Uterus (tissue), 4 donors: Measurements from ENCODE around the gene MOB4. TPM values are rescaled to one million over a fixed set of nuclear protein-coding genes. Genes with fewer than 3 reads are reported as not detected.
"Not testable (repeated sequence)": the region's sequence is repeated elsewhere in the genome, so short reads cannot be mapped to it uniquely, and the experiment has no call there.

ENCODE experiments used
- DNase-seq, 2 donors: peaks; one replicate each; pipeline ENCODE4 v3.0.0-alpha.2; 2019 to 2020
- H3K27ac ChIP-seq, 2 donors: fragments of 200-600 bp; sonication (generic); 1 replicate in 1 of 2; 2 replicates in 1 of 2; pipeline ENCODE4 v1.5.1; 2016 to 2018
- H3K27me3 ChIP-seq, 2 donors: fragments of 200-600 bp; sonication (generic); one replicate each; pipeline ENCODE4 v1.5.1; 2018 to 2019; ENCODE audit warnings: control low read depth in 1 of 2
- H3K36me3 ChIP-seq, 2 donors: fragments of 200-600 bp; sonication (generic); one replicate each; pipeline ENCODE4 v1.5.1; 2019; ENCODE audit warnings: control low read depth in 1 of 2
- H3K4me1 ChIP-seq, 2 donors: fragments of 200-600 bp; sonication (generic); one replicate each; pipeline ENCODE4 v1.5.1; 2018 to 2019; ENCODE audit warnings: control low read depth in 1 of 2
- H3K4me3 ChIP-seq, 2 donors: fragments of 200-600 bp; sonication (generic); 1 replicate in 1 of 2; 2 replicates in 1 of 2; pipeline ENCODE4 v1.5.1; 2018 to 2019; ENCODE audit warnings: mild to moderate bottlenecking in 1 of 2
- H3K9me3 ChIP-seq, 2 donors: fragments of 200-600 bp; sonication (generic); one replicate each; pipeline ENCODE4 v1.5.1; 2019; ENCODE audit warnings: control low read depth in 1 of 2
- POLR2A ChIP-seq, 2 donors: fragments of 450-650 bp; IDR thresholded peaks; one replicate each; pipeline ENCODE4 v1.6.1; 2016; ENCODE audit warnings: antibody characterized with exemption in 2 of 2, mild to moderate bottlenecking in 1 of 2, moderate library complexity in 1 of 2
- intact Hi-C: fragments of 100-400 bp; cut with DNase I; formaldehyde crosslinking; loops from one replicate; pipeline ENCODE4 v1.15.1; 2023; ENCODE audit warnings: low total_unique reads
- total RNA-seq, 4 donors: library from RNA; depleted of rRNA in 3 of 4; stranded (reverse); fragments of >200 nt in 3 of 4; gene quantifications; one replicate each; pipeline versions ENCODE4 v1.1.0 to v1.2.4, GENCODE V29; 2014 to 2023
- TF ChIP-seq, protein P1 (sequence below), 4 experiments: fragments of 200-600 bp in 2 of 4; fragments of 450-650 bp in 2 of 4; sonication (generic) in 2 of 4; IDR thresholded peaks; one replicate each; pipeline ENCODE4 v1.5.1; 2016 to 2019; ENCODE audit warnings: antibody characterized with exemption in 4 of 4, mild to moderate bottlenecking in 2 of 4, moderate library complexity in 1 of 4
- donor health status: DM: yes; HTN: yes; CAD: no.

MOB4 gene
- 10 to 100 TPM; 23.3 to 58.6 (median 43.0) TPM for total RNA-seq

DNA sequence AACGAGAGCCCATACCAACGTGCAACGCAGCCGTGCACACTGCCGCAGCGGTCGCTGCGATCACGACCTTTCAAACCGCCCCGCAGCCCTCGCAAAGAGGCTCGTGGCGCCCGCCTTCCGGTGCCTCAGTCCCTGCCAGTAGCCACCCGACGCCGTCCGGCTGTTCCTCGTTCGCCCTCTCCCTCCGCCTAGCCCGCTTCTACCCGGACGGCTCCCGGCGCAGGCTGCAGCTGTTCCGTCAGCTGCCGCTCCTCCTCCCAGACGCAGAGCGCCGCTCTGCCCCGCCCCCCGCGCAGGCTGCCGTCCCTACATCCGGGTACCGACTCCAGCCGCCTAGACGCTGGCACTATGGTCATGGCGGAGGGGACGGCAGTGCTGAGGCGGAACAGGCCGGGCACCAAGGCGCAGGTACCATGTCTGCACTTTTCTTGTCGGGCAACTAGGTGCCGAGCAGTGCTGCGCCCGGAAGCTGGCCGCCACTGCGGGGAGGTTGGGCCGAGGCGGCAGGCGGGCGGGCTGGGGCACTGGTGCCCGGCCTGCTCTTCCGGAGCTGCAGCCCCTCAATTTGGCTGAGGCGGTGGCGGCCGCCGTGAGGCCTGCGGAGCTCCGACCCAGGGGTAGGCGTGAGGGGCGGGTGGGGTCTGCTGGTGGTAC, at the start of gene MOB4:
Gene MOB4 (plus strand): TSS at position 328 of the 654 bp plus-strand sequence. CDS start 21 bp downstream, at position 349.
- peak; percentile 92 to 95 for DNase-seq
- TF ChIP-seq POLR2A (IDR thresholded peaks at IDR 0.05): peak; percentile 88 to 93
- TF ChIP-seq, protein P1, sequence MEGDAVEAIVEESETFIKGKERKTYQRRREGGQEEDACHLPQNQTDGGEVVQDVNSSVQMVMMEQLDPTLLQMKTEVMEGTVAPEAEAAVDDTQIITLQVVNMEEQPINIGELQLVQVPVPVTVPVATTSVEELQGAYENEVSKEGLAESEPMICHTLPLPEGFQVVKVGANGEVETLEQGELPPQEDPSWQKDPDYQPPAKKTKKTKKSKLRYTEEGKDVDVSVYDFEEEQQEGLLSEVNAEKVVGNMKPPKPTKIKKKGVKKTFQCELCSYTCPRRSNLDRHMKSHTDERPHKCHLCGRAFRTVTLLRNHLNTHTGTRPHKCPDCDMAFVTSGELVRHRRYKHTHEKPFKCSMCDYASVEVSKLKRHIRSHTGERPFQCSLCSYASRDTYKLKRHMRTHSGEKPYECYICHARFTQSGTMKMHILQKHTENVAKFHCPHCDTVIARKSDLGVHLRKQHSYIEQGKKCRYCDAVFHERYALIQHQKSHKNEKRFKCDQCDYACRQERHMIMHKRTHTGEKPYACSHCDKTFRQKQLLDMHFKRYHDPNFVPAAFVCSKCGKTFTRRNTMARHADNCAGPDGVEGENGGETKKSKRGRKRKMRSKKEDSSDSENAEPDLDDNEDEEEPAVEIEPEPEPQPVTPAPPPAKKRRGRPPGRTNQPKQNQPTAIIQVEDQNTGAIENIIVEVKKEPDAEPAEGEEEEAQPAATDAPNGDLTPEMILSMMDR (IDR thresholded peaks at IDR 0.05): peak in 1 of 4 experiments; percentile 27
- Histone ChIP-seq H3K9me3 (no peaks in the 10 kb centered on the region), H3K36me3 (no peaks in the 10 kb centered on the region), H3K27me3 (no peaks in the 10 kb centered on the region), H3K4me1 (peaks cover 0 to 5% of the 10 kb centered on the region in 2 donors), H3K4me3 (peak within 1 kb of the TSS; percentile 65 to 80), H3K27ac (peak within 1 kb of the TSS; percentile 83 to 97)
- intact Hi-C loops: no loop called here

DNA sequence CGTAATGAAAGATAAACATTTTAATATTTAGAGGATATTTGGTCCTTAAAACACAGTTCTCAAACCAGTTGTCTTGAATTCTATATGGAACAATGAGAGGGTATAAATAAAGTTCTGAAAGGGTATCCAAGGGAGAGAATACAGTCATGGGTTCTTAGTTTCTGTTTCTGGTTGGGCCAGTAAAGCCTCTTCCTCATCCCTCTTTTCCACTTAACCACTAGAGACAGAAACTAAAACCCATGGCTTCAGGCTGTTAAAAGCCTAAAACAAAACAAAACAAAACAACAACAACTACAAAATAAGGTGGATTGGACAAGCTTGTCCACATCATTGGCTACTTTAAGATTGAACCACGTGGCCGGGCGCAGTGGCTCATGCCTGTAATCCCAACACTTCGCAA, 43.7 kb upstream of the MOB4 start:
- no peaks in the 10 kb centered on the region for H3K4me1 ChIP-seq
- no peaks in the 10 kb centered on the region for H3K36me3 ChIP-seq
- H3K27me3 ChIP-seq: no peaks in the 10 kb centered on the region
- H3K4me3 ChIP-seq: no peak overlapping the region
- H3K9me3 ChIP-seq: no peaks in the 10 kb centered on the region
- DNase-seq: no peak
- TF ChIP-seq POLR2A (IDR thresholded peaks at IDR 0.05): no peak
- TF ChIP-seq, protein P1 (IDR thresholded peaks at IDR 0.05): no peak
- intact Hi-C loops: no loop called here
- H3K27ac ChIP-seq: no peak overlapping the region

DNA sequence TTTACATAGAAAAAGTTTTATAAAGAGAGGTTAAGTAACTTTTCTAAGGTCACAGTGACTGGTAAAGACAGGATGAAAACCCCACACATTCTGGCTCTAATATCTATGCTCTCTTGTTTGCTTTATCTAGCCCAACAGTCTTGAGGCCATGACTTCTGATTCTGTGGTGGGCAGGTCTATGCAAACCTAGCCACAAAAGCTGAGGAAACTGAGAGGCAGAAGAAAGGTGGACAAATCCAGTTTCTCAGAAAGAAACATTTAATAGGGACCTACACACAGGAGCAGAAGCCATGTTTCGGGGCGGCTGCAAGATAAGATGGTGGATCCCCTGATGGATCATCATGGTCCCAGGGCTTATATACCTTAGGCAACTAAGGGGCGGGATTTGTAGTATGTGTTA, 38.1 kb upstream of the MOB4 start:
- Histone ChIP-seq H3K36me3 (no peaks in the 10 kb centered on the region), H3K27me3 (no peaks in the 10 kb centered on the region), H3K9me3 (no peaks in the 10 kb centered on the region), H3K27ac (no peak overlapping the region), H3K4me1 (no peaks in the 10 kb centered on the region), H3K4me3 (no peak overlapping the region)
- TF ChIP-seq, protein P1 (IDR thresholded peaks at IDR 0.05): no peak
- no peak for TF ChIP-seq POLR2A (IDR thresholded peaks at IDR 0.05)
- intact Hi-C loops: no loop called here
- no peak for DNase-seq

DNA sequence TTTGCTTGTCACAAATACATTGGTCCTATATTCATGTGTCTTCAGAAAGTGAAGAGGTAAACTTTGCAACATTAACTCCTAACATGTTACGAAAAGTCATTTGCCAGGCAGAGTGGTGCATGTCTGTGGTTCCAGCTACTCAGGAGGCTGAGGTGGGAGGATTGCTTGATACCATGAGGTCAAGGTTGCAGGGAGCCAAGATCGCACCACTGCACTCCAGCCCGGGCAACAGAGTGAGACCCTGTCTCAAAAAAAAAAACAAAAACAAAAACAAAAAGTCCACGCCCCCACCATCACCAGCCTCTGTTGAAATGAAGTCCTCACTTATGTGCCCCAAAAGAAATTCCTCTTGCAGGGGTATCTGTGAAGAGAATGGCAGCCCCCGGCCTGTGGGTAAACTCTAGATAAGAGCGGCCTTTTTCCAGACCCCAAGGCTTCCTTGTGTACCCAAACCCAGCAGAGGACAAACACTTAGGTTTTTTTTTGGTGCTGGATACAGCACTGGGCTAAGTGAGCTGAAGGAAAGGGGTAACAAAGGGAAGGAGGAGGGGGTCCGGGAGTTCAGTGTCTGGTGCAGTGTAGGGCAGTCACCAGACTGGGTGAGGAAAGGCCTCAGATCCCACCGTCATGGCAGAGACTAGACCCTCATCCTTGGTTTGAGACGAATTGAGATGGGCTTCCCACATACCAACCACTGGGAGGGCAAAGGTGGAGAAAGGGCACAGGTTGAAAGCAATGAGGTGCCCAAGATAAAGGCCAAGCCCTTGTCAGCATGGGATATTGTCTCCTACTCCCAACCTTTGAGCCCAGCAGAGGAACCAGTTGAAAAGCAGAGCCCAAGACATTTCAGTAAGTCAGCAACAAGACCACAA, 35.5 kb upstream of the MOB4 start:
- intact Hi-C loops: no loop called here
- Histone ChIP-seq H3K27ac (no peak overlapping the region), H3K36me3 (no peaks in the 10 kb centered on the region), H3K9me3 (no peaks in the 10 kb centered on the region), H3K4me1 (no peaks in the 10 kb centered on the region), H3K27me3 (no peaks in the 10 kb centered on the region), H3K4me3 (no peak overlapping the region)
- TF ChIP-seq POLR2A (IDR thresholded peaks at IDR 0.05): no peak
- TF ChIP-seq, protein P1 (IDR thresholded peaks at IDR 0.05): no peak
- DNase-seq: no peak

DNA sequence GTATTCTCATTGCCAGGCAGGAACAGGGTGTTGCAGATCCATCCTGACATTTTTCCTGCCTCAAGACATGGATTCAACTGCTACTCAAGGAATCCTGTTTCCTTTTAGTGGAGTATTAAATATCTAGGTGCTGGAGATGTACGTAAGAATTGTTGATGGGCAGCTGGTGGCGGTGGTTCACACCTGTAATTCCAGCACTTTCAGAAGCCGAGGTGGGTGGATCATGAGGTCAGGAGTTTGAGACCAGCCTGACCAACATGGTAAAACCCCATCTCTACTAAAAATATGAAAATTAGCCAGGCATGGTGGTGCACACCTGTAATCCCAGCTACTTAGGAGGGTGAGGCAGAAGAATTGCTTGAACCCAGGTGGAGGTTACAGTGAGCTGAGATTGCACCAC, 31.6 kb upstream of the MOB4 start:
- DNase-seq, H3K27me3 ChIP-seq, intact Hi-C loops, H3K4me1 ChIP-seq, H3K4me3 ChIP-seq, H3K36me3 ChIP-seq, H3K27ac ChIP-seq, H3K9me3 ChIP-seq: not testable (repeated sequence)
